NCI-H510A treated with DMSO at 0.1 percent for 48 hours (cell line): Measurements from ENCODE around the gene SYT8.

Experiments used
- DNase-seq: peaks from one replicate; lab custom pipeline; 2025; lab: John Stamatoyannopoulos, UW

The SYT8 gene

DNA sequence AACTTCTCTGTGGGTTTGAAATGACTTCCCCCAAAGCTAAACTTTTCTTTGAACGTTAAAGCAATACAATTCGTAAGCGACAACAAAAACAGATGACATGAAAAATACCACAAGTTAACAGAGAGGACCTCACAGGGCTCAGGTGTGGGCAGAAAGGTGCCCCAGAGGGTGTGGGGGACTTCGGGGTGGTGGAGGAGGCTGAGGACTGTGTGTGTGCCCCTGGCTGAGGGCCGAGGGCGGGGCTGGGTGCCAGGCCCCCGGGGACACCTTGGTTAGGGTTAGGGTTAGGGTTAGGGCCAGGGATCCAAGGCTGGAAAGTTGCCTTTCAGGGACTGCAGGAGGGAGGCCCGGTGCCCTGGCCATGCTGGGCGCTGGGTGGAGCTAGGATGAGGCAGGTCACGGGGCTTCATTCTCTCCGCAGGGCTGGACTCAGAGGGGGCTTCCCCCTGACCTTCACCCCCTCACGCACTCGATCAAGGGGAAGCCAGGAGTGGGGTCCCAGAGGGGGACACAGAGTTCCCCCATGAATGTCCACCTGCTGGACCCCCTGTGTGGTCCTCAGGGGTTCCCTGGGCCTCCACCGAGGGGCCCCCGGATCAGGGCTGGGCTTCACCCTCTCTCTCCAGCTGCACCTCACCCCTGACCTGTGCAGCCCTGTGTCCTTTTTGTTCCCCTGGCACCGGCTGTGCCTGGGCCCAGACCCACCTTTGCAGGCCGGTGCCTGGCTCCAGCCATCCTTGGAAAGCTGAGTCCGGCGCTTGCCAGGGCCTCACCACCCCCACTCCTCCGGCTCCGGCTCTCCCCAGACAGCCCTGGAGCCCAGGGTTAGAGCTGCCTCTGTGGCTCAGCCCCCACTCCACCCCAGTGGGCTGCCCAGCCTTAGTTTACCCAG is 11.0 kb downstream of the SYT8 start:
- no peak for DNase-seq

DNA sequence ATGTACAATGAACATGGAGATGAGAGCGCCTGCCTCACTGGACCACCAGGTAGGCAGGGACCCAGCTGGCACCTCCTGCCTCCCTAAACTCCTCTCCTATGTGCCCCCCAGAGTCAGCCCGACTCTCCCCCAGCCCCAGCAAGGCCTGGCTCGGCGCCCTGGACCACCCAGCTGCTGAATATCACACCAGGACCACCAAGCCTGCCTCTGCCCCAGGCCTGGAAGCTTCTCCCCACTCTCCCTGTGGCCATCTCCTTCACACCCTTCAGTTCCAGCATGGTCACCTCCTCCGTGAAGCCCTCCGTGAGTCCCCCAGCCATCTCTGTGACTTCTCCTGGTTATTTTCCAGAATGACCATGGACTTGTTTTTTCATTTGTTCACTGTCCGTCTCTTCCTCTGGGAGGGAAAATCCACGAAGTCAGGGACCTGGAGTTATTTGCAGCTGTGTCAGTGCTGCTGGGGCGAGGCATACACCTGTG is 11.7 kb downstream of the SYT8 start:
- DNase-seq: no peak

DNA sequence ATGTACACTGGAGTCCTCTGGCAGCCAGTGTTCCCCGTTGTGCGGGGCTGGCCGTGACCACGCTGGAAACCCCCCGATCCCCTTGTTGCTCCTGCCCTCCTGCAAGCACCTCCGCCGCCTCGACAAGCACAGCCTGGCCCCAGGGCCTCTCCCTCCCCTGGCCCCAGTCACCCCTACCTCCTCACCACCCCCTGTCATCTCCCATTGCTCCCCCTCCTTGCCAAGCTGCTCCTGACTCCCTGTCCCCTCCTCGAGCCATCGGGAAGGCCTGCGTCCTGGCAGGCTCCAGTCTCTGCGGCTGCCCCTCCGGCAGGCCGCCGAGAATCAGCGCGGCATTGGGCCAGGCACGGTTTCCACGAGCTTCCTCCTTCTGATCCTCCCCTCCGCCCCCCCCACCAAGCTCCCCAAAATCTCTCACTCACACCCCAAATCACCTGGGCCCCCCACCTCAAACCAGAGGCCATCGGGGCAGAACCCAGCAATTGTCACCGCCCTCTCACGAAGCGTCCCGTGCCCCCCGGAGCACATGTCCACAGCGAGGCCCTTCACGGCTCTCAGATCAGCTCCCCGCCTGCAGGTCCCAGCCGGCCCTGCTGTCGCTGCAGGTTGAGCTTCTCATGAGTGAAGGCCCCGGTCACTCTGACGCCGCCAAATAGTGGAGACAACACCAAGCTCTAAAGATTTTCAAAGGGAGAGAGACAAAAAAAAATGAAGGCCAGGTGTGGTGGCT is 12.4 kb downstream of the SYT8 start:
- DNase-seq: no peak

DNA sequence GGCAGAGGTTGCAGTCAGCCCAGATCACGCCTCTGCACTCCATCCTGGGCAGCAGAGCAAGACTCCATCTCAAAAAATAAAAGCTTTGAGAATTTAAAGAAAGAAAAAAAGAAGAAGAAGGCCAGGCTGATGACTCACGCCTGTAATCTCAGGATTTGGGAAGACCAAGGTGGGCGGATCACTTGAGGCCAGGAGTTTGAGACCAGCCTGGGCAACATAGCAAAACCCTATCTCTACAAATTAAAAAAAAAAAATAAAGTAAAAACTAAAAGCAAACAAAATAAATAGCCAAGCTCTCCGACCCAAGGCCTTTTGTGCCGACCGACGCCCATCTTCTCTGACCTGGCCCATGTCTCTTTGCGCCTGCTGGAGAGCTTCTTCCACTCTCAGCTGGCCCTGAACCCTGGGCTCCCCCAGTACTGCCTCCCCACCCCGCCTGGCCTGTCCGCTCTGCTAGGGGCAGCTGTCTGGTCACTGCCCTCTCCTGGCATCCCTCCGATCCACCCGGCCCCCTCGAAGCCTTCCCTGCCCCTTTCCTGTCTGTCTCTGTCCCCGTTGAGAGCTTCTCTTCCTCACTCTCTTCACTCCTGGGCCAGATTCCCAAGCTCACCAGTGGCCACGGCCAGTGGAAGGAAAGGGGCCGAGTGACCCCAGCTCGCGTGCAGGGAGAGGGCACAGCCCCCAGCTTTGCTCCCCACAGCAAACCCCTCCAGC is 13.3 kb downstream of the SYT8 start:
- DNase-seq: no peak

DNA sequence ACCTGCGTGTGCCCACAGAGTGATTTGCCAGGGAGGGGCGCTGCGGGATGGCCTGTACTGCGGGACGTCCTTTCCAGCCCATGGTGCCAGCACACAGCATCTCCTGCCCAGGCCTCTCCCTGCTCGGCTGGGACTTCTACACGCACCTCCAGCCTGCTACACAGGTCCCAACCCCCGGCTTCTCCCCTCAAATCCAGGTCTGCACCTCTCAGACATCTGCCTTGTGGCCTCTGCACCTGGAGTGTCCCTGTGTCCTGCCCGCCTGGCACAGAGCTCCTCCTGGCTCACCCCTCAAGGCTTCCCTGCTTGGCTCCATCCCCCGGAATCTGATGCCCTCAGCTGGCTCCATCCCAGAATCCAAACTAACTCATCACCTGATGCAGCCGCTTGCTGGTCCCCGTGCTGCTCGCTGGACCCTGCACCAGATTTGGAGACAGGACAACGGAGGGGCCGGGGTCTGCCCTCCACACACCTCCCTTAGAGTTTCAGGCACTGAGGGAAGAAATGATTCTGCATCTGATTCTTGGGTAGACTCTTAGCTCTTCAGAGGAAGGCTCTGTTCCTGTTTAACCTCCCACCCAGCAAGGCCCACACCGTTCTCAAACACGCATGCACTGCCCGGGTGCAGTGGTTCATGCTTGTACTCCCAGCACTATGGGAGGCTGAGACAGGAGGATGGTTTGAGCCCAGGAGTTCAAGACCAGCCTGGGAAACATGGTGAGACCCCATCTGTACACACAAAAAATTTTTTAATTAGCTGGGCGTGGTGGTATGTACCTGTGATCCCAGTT is 14.0 kb downstream of the SYT8 start:
- no peak for DNase-seq

DNA sequence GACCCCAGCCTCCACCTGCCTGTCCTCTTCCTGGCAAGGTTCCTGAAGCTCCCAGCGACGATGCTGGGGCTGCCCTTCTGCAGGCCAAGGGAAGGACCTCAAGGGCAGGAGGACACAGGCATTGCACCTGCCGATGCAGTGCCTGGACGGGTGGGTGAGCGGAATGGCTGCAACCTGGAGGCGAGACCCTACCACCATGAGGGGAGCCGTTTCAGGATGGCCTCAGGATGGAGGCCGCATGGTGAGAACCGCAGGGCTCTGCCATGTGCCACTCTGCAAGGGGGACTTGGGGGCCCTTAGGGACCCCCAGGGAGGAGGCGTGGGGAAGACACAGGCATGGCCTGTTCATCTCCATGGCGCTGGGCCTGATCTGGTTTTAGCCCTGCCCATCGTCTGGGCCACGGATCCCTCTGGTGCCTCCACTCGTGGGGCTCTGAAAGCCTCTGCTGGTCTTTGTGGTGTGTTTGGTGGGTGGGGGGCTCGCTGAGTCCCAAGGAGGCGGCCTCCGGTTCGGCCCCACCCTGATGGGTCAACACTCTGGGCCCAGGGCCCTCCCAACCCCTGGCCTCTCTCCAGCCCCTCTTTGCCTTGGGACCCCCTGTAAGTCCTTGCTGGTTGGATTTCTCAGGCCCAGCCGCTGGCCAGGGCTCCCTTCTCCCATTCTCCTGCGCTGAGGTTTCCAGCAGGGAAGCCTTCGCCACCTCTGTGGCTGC is 16.8 kb downstream of the SYT8 start:
- DNase-seq: no peak

DNA sequence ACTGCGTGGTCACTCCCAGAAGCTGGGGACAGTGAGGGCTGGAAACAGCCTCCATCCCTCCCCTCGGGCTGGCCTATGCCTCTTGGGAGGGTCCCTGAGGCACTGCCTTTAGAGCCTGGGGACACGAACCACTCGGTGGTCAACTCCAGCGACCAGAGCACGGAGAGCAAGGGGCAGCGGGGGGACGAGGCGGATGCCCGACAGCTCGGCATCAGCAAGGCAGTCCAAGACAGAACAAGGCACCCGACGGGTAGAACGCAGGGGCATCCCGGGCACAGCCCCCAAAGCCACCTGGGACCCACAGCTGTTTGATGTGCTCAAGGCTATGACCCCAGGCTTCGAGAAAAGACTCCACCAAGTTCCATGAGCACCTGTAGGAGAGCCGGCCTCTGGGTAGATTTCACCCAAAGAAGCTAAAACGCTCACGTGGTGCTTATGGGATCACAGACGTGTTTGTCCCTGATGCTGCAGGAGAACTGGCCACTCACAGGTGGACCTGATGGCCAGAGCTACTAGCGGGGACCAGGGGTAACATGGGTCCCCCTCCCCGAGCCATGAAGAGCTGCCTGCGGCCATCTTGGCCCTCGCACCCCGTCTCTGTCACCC is 17.6 kb downstream of the SYT8 start:
- DNase-seq: no peak

DNA sequence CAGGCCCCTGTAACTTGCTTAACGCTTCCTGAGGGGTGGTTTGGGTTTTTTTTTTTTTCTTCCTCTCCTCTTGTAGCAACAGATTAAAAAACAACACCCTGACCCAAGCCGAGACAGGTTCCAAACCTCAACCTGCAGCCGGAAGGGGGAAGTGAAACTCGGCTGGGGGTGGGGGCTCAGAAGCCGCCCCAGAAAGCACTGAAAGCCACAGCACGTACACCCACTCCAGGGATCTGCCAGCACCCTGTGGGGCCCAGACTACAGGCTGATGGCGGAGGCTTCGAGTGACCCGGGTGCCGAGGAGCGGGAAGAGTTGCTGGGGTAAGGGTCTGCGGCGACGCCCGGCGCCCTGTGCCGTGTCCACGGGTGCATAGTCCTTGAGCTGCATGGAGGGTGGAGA is 18.1 kb downstream of the SYT8 start, which contains the start of gene LSP1:
Gene LSP1, plus strand, starts transcription at position 208 of the 400 bp plus-strand sequence. Its CDS starts 61 bp downstream, at position 269.
- no peak for DNase-seq

DNA sequence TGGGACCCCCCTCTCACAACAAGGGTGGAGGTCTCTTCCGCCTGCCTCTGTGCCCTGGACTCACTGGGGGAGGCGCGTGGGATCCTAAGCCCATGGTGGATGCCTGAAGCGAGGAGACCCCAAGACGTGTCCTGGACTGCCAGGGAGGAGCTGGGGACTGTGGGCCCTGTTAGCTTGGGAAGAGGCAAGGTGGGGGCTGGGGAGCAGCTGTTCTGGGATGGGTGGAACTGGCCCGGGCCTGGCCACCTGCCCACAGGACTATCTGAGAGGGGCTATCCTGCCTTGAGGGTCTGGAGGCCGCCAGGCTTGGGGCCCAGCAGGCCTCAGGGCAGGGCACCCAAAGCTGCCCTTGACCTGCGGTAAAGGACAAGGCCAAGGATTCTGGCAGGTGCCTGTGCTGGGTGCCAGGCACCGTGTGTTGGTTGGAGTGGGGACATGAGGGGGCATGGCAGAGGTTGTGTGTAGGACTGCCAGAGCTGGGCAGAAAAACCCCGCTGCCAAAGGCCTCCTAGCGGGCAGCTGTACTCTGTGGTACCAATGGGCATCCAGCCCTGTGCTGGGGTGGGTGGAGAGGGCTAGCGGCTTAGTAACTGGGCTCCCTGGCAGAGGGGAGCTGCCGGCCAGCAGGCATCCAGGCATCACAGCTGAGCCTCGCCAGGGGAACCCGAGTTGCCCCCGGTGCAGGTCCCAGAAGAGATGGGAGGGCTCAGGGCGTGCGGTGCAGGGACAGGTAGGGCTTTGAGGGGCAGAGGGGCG is 18.8 kb downstream of the SYT8 start:
- no peak for DNase-seq

DNA sequence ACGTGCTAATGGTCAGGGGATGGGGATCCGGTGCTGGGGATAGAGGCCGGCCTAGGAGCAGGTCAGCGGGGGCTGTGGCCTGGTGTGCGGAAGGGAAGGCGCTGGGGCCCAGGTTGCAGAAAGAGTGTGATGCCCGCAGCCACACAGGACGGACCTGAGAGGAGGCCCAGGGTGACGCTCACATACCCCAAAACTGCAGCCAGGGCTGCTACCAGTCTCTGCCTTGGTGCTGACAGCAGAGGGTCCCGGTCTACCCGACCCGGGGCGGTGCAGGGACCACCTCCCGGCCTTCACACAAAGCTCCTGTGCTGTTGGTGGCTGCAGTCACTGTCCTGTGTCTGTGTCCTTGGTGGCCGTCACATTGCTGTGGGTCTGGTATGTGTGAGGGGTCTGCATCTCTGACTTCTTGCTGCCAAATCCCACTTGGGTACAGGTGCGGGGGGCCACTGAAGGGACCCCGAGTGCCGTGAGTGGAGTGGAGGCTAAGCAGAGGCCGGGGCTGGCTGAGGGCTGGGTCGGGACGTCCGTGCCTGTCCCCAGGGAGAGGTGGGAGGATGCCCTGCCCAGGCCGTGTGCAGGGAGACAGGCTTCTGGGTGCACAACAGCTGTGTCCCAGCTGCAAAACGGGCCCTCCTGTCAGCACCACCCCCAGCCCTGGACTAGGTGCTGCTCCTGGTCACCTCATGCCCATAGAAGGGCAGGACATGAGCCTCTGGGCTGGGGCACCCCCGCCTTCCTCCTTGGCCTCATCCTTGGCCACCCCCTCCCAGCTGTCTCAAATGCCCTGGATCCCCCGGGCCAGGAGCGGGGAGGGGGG is 19.6 kb downstream of the SYT8 start:
- no peak for DNase-seq

DNA sequence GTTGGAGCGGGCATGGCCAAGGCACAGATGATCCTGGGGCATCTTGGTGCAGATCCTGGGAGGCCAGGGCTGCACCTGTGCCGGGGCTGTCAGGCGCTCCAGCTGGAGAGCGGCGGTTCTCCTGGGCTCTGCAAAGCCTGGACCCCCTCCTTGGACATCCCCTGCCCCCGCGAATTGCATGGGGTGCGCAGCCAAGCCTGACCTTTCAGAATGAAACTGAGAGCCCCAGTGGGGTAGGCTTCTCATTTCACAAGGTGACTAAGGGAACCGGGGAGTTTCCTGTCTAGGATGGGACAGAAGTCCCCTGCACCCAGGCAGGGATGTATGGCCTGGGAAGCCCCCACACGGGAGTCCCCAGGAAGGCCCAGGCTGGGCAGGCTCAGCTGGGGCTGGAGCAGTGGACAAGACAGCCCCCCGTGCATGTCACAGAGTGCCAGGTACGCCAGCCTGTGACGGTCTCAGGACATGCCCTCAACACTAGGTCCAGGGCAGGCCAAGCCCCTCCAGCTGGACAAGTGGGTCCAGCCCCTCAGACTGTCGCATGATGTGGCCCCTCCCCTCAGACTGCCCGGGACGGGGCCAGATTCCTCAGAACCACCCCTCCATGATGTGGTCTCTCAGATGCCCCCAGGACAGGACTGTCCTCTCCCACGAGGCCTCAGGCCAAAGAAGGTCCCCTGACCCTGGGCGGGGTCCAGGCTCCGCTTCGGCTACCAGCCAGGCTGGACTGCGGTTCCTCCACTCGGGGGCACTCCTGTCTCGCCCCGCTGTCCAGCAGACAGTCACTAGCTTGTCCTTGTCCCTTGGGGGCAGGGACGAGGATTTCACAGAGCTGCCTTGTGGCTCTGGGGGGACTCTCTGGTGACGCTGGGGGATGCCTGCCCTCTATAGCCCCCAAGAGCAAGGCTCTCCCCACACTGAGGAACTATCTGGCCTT is 20.4 kb downstream of the SYT8 start:
- no peak for DNase-seq

DNA sequence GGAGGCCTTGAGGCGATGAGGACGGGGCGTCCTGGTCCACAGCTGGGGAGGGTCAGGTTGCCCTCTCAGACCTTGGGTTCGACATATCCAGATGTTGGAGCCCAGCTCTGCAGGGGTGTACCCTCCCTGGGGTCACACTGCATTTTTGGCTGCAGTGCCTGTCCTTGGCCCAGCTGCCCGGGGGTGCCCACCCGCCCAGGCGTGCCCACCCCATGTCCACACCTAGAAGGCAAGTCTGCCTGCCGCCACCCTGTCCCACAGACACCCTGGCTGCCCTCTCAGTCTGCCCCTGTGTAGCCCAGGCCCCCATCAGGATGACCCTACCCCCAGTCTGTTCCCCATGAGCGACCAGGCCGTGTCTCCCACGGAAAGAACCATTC is 21.1 kb downstream of the SYT8 start:
- no peak for DNase-seq

DNA sequence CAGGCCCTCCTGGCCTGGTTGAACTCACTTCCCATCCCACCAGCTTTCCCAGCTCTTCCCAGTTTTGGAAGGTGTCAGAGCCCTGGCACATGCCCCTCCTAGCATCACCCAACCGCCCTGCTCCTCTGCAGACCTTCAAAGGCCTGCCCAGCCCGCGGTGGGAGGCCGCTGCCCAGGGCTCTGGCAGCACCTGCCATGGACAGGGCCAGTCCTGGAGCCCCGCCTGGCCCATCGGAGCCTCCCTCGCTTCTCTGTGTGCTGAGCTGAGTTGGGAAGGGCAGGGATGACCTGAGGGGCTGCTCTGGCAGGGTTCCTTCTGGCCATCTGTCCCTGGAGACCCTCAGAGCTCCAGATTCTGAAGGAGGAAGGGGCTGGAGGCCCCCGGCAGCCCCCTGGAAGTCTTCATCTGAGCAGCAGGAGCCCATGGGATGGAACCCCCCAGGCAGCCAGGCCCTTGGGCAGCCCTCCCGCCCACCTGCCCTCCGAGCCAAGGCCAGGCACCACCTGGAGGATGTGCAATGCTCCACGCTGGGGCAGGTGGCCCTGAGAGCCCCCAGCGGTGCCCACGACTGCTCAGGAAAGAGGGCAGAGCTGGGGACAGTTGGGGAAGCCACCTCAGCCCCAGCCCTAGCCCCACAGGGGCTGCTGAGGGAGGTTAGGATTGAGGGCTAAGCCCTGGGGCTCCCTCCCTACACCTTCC is 21.7 kb downstream of the SYT8 start:
- no peak for DNase-seq

DNA sequence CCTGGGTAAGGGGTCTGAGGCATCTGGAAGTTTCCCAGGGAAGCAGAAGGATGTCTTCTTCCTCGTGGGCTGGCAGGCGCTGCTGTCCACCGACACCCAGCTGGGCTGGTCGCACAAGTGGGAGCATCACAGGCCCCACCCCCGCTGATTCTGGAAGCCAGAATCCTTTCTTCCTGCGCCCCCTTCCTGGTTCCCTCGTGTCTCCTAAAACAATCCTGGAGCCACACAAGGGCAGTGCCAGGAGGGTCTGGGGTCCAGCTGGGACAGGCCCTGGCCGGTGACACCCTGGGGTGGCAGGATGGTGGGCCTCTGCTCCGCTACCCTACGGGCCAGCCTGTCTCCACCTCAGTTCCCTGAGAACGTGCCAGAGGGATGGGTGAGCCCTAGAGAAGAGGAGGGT is 22.3 kb downstream of the SYT8 start:
- no peak for DNase-seq

DNA sequence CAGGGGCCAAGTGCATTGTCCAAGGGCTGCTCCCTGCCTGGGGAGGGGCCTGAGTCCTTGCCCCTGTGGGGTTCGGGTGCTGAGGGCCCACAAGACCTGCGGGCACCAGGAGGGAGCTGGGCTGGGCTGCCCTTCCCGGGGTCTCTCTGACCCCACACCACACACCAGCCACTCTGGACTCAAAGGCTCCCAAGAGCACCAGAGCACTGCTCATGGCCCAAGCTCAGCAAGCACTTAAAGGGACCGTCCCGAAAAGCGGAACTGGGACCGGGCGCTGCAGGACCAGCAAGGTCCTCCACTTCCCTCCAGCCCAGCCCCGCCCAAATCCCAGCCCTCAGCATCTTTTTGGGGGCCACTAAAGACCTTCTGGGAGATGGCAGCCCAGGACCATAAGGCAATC is 23.4 kb downstream of the SYT8 start:
- no peak for DNase-seq

DNA sequence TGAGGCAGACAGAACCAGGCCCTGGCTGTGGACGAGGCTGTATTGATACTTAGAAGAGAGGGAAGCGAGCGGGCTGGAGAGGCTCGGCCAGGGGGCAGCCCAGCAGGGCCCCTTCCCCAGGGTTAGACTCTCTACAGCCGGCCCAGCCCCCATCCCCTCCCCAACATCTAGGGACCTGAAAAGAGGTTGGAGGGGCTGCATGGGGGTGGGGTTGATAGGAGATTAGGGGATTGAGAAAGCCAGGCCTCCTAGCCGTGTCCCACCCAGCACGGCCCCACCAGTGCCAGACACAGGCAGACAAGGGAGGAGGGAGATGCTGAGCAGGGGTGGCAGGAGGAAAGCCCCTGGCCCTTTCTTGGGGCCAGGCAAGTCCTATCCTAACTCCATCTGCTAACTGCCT is 23.8 kb downstream of the SYT8 start:
- DNase-seq: no peak

DNA sequence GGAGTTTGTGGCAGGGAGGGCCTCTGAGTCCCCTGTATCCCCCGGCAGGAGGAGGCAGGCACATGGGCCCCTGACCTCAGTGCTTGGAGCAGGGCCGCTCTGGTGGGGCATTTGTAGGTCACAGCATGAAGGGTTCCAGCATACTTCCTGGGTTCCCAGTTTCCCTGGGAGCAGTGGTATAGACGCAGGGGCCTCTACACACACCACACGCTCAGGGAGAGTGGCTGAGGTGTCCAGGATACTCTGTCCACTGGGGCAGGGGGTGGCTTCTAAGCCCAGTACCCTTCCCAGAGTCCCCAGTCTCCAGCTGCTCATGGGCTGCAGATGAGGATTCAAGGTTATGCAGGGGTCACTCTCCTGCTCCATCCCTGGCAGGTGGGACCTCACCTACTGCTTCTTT is 24.2 kb downstream of the SYT8 start:
- no peak for DNase-seq
